ENCODE measurements around the gene GPS2.

Gene GPS2

DNA sequence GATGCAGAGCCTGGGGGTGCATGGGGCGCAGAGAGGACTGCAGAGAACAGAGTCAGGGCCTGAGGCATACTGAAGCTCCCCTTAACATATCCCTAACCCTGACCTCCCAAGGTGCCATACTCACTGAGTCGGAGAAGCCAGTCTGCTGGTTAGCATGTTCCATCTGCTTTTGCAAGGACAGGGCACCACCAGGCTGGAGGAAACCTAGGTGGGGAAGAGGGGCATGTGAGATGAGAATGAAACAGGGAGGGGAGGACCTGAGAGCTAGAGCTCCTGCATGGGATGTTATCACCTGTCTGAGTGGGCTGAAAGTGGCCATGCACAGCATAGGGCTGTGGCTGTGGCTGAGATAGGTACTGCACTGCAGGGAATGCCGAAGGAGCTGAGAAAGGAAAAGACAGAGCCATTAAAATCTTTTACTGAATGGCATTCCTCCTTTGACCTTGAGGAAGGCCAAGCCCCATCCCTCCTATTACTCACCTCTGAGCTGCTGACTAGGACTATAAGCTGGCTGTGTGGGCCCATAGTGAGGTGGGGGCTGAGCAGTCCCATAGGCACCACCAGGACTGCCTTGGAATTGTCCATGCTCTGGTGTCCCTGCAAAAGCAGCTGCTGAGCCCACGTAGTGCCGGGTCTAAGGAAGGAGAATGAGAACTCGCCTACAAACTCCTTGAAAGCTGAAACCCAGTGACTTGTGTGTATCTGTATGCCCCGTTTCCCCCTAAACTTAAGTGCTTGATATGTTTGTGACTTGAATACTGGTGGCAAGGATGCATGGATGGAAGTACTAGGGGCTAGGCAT, 1.9 kb downstream of the GPS2 start:
- TF ChIP-seq, protein P1, sequence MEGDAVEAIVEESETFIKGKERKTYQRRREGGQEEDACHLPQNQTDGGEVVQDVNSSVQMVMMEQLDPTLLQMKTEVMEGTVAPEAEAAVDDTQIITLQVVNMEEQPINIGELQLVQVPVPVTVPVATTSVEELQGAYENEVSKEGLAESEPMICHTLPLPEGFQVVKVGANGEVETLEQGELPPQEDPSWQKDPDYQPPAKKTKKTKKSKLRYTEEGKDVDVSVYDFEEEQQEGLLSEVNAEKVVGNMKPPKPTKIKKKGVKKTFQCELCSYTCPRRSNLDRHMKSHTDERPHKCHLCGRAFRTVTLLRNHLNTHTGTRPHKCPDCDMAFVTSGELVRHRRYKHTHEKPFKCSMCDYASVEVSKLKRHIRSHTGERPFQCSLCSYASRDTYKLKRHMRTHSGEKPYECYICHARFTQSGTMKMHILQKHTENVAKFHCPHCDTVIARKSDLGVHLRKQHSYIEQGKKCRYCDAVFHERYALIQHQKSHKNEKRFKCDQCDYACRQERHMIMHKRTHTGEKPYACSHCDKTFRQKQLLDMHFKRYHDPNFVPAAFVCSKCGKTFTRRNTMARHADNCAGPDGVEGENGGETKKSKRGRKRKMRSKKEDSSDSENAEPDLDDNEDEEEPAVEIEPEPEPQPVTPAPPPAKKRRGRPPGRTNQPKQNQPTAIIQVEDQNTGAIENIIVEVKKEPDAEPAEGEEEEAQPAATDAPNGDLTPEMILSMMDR (IDR thresholded peaks at IDR 0.05; ENCODE audit: low read depth, low read length) = no peak
- H3K4me3 ChIP-seq (ENCODE audit: low read depth, low read length) = no peak overlapping the region

DNA sequence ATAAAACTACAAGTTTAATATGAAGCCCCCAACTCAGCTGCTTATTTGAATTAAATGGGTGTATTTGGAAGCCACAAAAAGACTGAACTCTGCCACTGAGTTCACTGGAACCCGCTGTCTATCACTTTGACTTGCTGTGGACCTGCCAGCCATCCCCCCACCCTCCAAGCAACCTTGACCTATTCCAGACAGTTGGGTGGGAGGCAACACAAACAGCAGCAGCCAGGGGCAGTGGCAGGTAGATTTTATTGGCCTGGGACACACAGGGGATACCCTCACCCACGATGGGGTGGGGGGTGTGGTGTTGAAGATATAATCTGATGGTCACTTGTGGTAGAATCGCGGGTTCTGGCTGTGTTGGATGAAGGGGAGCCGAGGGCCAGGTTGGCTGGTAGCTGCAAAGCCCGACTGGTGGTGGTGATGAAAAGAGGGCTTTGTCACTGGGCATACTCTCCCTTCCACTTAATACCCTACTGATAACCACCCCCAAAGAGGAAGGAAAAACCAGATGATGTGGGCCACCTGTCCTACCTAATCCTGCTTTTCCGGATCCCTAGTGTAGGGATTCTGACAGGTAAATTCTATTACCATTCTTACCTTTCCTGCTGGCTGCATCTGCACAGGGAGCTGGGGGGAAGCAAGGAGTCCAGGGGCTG, 2.6 kb downstream of the GPS2 start:
- no peak overlapping the region for H3K4me3 ChIP-seq (ENCODE audit: low read depth, low read length)
- TF ChIP-seq, protein P1 (IDR thresholded peaks at IDR 0.05; ENCODE audit: low read depth, low read length) = no peak

DNA sequence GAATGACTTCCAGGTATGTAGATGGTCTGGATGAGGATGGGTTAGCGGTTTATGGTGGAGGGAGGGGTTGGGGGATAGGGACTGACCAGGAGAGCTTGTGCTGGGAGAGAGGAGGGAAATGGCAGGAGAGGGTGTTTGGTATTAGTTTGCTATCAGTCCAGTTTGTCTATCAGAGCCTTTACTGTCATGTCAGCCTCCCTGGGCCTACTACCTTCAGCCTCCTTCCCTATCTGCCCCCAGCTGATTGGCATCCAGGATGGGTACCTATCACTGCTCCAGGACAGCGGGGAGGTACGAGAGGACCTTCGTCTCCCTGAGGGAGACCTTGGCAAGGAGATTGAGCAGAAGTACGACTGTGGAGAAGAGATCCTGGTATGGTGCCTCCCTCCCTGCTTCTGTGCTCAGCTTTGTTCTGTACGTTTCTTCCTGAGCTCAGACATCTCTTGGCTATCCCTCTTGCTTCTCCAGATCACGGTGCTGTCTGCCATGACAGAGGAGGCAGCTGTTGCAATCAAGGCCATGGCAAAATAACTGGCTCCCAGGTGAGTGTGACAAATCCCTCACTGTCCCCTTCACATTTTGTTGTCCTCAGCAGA, 4.0 kb downstream of the GPS2 start:
- H3K4me3 ChIP-seq (ENCODE audit: low read depth, low read length) = no peak overlapping the region
- TF ChIP-seq, protein P1 (IDR thresholded peaks at IDR 0.05; ENCODE audit: low read depth, low read length) = no peak

DNA sequence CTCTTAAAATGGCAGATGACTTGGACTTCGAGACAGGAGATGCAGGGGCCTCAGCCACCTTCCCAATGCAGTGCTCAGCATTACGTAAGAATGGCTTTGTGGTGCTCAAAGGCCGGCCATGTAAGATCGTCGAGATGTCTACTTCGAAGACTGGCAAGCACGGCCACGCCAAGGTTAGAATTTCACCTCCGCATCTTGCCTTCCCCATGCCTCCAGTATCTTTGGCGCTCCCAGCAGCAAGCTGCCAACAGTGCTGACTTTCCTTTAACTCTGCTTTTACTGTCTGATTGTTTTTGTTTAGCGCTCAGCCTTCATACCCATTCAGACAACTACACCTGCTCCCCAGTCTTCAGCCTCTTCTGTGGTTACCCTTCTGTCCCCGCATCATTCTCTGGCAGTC, 5.5 kb downstream of the GPS2 start:
- H3K4me3 ChIP-seq (ENCODE audit: low read depth, low read length) = peak overlapping the region; percentile 98; the same call in 1 of the 2 replicates
- TF ChIP-seq, protein P1 (IDR thresholded peaks at IDR 0.05; ENCODE audit: low read depth, low read length) = no peak

DNA sequence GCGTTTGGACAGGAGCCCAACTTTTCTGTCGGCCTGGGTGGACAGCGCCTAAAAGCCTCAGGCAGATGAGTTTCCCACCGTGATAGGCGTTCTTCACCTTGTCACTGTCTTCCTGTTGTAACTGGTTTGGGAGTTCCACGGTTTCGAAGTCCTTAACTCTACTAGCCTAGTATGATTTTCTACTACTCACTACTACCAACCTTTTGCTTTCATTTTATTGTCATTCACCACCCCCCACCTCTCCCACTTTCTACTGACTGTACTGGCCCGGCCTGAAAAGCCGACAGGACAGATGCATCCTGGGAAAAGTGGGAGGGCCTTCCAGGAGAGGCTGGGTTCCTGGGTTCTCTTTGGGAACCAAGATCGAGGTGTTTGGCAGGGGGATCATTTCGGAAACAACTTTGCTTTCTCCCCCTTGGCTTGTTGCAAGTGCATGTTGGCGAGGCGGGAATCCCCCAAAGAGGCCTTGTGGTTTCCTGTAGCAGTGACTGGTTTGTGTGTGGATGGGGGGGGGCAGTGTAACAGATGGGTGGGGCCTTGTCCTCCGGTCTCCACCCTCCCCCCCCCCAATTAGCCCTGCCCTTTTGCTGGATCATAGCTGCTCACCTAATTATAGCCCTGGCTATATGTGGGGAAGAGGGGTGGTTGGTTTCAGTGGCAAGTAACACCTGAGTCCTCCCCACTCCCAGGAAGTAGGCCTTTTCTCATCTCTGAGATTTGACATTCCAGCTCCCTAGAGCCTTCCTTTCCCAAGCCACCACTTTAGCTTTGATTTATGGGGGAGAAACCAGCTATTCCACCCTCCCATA, 6.3 kb downstream of the GPS2 start:
- TF ChIP-seq, protein P1 (IDR thresholded peaks at IDR 0.05; ENCODE audit: low read depth, low read length) = no peak
- H3K4me3 ChIP-seq (ENCODE audit: low read depth, low read length) = peak overlapping the region; percentile 98

DNA sequence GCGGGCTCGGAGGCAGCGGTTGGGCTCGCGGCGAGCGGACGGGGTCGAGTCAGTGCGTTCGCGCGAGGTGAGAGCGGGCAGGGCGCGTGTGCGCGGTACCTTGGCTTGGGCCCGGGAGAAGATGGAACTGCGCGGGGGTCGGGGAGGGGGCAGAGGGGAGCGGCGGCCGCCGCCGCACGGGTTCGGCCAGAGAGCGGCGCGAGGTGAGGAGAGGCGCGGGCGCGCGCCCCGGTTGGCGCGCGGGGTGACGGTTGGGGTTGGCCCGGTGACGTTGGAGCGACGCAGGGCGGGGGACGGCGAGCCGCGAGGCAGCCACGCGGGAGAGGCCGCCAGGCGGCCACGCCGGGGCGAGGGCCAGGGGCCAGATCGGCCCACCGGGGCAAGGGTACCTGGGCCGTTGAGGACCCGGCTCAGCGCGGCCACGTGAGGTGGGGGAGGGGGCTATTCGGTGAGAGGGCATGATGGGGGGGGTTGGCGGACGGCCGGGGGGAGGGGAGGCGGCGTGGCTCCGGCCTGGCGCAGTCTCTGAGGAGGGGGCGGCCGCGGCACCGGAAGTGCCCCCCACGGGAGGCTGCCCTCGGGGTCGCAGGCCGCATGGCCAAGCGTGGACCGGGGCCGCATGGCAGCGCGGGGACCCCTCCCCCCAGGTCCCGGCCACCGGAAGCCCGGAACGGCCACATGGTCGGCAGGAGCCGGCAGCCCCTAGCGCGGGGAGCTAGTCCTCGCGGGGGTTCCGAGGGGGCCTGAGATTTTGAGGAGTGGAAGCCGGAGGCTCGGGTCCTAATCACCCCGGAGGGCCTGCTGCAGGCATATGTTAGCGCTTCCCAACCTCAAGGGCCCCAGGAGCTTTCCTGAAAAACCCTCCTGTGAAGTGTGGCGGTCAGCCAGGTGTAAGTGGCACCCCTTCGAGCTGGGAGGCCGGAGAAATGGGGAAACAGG, 7.2 kb downstream of the GPS2 start:
- H3K4me3 ChIP-seq (ENCODE audit: low read depth, low read length) = peak overlapping the region; percentile 98
- TF ChIP-seq, protein P1 (IDR thresholded peaks at IDR 0.05; ENCODE audit: low read depth, low read length) = no peak
